K562 (cell line): ENCODE measurements around the gene EXOC2. TPM values are rescaled to one million over a fixed set of nuclear protein-coding genes. Genes with fewer than 3 reads are reported as not detected.
A peak's percentile ranks its signal among the peaks of the same experiment; 100 is the strongest.

Source experiments
- C11orf30 ChIP-seq: fragments of 450-650 bp; IDR thresholded peaks from 2 replicates; pipeline ENCODE4 v1.6.1; 2016; ENCODE audit warnings: low read depth, mild to moderate bottlenecking
- E2F5 ChIP-seq: sonication (generic); formaldehyde crosslinking; IDR thresholded peaks from 2 replicates; pipeline ENCODE4 v1.8.0; 2022; ENCODE audit warnings: mild to moderate bottlenecking, missing genetic modification reagents
- HMGN3 ChIP-seq: IDR thresholded peaks from 2 replicates; pipeline ENCODE4 v1.6.1; 2011; ENCODE audit warnings: borderline replicate concordance, low read depth, mild to moderate bottlenecking, mixed read lengths, low read length; ENCODE audit not compliant: insufficient read length; ENCODE audit errors: extremely low read depth
- MECOM ChIP-seq: fragments of 250-450 bp; sonication (Bioruptor Pico); IDR thresholded peaks from 2 replicates; pipeline ENCODE4 v1.8.0; 2022; ENCODE audit warnings: inconsistent platforms
- PHB ChIP-seq: fragments of 250-450 bp; sonication (Bioruptor Pico); IDR thresholded peaks from 2 replicates; pipeline ENCODE4 v1.5.0; 2021
- POLR3G ChIP-seq: IDR thresholded peaks from 2 replicates; pipeline ENCODE4 v1.6.1; 2011; ENCODE audit not compliant: insufficient read length, insufficient replicate concordance; ENCODE audit errors: extremely low read depth
- SOX6 ChIP-seq: fragments of 450-650 bp; IDR thresholded peaks from 2 replicates; pipeline ENCODE4 v1.6.1; 2014; ENCODE audit warnings: mild to moderate bottlenecking
- ZNF311 ChIP-seq: fragments of 250-450 bp; sonication (Bioruptor Pico); IDR thresholded peaks from 2 replicates; pipeline ENCODE4 v1.4.0; 2020; ENCODE audit warnings: mild to moderate bottlenecking, moderate library complexity
- polyA plus RNA-seq, 8 experiments: library from polyadenylated mRNA; depleted of rRNA in 4 of 8; stranded (reverse) in 5 of 8; unstranded in 3 of 8; fragments of >200 nt; fragmentation: Nextera tagmentation in 2 of 8; fragmentation: Illumina TruSeq in 1 of 8; extraction: Ambion mirVana in 2 of 8; extraction: Trizol in 1 of 8; gene quantifications; 2 replicates each; pipeline versions ENCODE4 v1.2.1 to v1.2.3, GENCODE V29; 2011 to 2014; ENCODE audit warnings: inconsistent platforms in 1 of 8, missing spikeins in 1 of 8
- total RNA-seq, 7 experiments: library from RNA; depleted of rRNA in 6 of 7; stranded (reverse); fragments of >200 nt in 6 of 7; fragmentation: Illumina TruSeq in 2 of 7; extraction: Trizol in 2 of 7; gene quantifications; 2 replicates each; pipeline versions ENCODE4 v1.2.1 to v1.2.3, GENCODE V29; 2011 to 2021; ENCODE audit warnings: low replicate concordance in 1 of 7
- TF ChIP-seq, protein P1 (sequence below), 2 experiments: fragments of 450-650 bp; formaldehyde crosslinking in 1 of 2; IDR thresholded peaks; 2 replicates each; pipeline versions ENCODE4 v1.4.0 to v1.6.1; 2014 to 2020; ENCODE audit warnings: mild to moderate bottlenecking in 2 of 2, borderline replicate concordance in 1 of 2, low read depth in 1 of 2
- TF ChIP-seq, protein P2 (sequence below): fragments of 250-450 bp; sonication (Bioruptor Pico); IDR thresholded peaks from 2 replicates; pipeline ENCODE4 v1.4.0; 2020; ENCODE audit warnings: mild to moderate bottlenecking, moderate library complexity
- TF ChIP-seq, protein P3 (sequence below): conservative IDR thresholded peaks from 2 replicates; pipeline ENCODE4 v1.6.1; 2011; ENCODE audit warnings: low read depth, mild to moderate bottlenecking, low read length; ENCODE audit not compliant: control insufficient read depth
- TF ChIP-seq, protein P4 (sequence below), 3 experiments: IDR thresholded peaks in 2 of 3; conservative IDR thresholded peaks in 1 of 3; 2 replicates each; pipeline ENCODE4 v1.5.1; 2011 to 2012; ENCODE audit warnings: low read length in 3 of 3, mild to moderate bottlenecking in 3 of 3, control low read depth in 2 of 3, improper control_type of control experiment in 1 of 3, inconsistent platforms in 1 of 3, low read depth in 1 of 3, mixed read lengths in 1 of 3, moderate library complexity in 1 of 3; ENCODE audit not compliant: insufficient read depth in 2 of 3

The EXOC2 gene
- total and polyA plus RNA-seq, 9 of the 15 experiments (the other 6 are each of a cell fraction or from before 2014, with no cell fraction given) = 12.2 to 30.2 (median 24.2) TPM

GRCh38 chr6:659716-660581, 33.0 kb downstream of the EXOC2 start (continued):
- TF ChIP-seq, protein P1, sequence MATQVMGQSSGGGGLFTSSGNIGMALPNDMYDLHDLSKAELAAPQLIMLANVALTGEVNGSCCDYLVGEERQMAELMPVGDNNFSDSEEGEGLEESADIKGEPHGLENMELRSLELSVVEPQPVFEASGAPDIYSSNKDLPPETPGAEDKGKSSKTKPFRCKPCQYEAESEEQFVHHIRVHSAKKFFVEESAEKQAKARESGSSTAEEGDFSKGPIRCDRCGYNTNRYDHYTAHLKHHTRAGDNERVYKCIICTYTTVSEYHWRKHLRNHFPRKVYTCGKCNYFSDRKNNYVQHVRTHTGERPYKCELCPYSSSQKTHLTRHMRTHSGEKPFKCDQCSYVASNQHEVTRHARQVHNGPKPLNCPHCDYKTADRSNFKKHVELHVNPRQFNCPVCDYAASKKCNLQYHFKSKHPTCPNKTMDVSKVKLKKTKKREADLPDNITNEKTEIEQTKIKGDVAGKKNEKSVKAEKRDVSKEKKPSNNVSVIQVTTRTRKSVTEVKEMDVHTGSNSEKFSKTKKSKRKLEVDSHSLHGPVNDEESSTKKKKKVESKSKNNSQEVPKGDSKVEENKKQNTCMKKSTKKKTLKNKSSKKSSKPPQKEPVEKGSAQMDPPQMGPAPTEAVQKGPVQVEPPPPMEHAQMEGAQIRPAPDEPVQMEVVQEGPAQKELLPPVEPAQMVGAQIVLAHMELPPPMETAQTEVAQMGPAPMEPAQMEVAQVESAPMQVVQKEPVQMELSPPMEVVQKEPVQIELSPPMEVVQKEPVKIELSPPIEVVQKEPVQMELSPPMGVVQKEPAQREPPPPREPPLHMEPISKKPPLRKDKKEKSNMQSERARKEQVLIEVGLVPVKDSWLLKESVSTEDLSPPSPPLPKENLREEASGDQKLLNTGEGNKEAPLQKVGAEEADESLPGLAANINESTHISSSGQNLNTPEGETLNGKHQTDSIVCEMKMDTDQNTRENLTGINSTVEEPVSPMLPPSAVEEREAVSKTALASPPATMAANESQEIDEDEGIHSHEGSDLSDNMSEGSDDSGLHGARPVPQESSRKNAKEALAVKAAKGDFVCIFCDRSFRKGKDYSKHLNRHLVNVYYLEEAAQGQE (IDR thresholded peaks at IDR 0.05; ENCODE audit: borderline replicate concordance) = no peak
- TF ChIP-seq, protein P1 (CRISPR knock-in tag; IDR thresholded peaks at IDR 0.05; ENCODE audit: low read depth) = no peak
- no peak for TF ChIP-seq ZNF311
- TF ChIP-seq SOX6 = no peak
- TF ChIP-seq, protein P2, sequence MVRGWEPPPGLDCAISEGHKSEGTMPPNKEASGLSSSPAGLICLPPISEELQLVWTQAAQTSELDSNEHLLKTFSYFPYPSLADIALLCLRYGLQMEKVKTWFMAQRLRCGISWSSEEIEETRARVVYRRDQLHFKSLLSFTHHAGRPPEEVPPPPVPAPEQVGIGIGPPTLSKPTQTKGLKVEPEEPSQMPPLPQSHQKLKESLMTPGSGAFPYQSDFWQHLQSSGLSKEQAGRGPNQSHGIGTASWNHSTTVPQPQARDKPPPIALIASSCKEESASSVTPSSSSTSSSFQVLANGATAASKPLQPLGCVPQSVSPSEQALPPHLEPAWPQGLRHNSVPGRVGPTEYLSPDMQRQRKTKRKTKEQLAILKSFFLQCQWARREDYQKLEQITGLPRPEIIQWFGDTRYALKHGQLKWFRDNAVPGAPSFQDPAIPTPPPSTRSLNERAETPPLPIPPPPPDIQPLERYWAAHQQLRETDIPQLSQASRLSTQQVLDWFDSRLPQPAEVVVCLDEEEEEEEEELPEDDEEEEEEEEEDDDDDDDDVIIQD (CRISPR knock-in tag) = no peak
- no peak for TF ChIP-seq POLR3G
- no peak for TF ChIP-seq HMGN3
- no peak for TF ChIP-seq MECOM
- no peak for TF ChIP-seq PHB
- TF ChIP-seq, protein P3, sequence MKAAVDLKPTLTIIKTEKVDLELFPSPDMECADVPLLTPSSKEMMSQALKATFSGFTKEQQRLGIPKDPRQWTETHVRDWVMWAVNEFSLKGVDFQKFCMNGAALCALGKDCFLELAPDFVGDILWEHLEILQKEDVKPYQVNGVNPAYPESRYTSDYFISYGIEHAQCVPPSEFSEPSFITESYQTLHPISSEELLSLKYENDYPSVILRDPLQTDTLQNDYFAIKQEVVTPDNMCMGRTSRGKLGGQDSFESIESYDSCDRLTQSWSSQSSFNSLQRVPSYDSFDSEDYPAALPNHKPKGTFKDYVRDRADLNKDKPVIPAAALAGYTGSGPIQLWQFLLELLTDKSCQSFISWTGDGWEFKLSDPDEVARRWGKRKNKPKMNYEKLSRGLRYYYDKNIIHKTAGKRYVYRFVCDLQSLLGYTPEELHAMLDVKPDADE = no peak
- TF ChIP-seq E2F5 = no peak
- TF ChIP-seq, protein P4, sequence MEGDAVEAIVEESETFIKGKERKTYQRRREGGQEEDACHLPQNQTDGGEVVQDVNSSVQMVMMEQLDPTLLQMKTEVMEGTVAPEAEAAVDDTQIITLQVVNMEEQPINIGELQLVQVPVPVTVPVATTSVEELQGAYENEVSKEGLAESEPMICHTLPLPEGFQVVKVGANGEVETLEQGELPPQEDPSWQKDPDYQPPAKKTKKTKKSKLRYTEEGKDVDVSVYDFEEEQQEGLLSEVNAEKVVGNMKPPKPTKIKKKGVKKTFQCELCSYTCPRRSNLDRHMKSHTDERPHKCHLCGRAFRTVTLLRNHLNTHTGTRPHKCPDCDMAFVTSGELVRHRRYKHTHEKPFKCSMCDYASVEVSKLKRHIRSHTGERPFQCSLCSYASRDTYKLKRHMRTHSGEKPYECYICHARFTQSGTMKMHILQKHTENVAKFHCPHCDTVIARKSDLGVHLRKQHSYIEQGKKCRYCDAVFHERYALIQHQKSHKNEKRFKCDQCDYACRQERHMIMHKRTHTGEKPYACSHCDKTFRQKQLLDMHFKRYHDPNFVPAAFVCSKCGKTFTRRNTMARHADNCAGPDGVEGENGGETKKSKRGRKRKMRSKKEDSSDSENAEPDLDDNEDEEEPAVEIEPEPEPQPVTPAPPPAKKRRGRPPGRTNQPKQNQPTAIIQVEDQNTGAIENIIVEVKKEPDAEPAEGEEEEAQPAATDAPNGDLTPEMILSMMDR (IDR thresholded peaks at IDR 0.05 in 2 of 3, conservative IDR thresholded peaks at IDR 0.05 in 1 of 3; ENCODE audit: insufficient read depth in 2 of 3, low read depth in 1 of 3, low read length in 3 of 3) = no peak
- TF ChIP-seq C11orf30 = peak; percentile 65
